ENCODE results near the gene SAC3D1. TPM values are rescaled to one million over a fixed set of nuclear protein-coding genes. Genes with fewer than 3 reads are reported as not detected.

SAC3D1 gene
- total and polyA plus RNA-seq, 2 of the 8 experiments (the other 6 are each of a cell fraction or from before 2014, with no cell fraction given): 19.4 to 25.8 TPM

DNA sequence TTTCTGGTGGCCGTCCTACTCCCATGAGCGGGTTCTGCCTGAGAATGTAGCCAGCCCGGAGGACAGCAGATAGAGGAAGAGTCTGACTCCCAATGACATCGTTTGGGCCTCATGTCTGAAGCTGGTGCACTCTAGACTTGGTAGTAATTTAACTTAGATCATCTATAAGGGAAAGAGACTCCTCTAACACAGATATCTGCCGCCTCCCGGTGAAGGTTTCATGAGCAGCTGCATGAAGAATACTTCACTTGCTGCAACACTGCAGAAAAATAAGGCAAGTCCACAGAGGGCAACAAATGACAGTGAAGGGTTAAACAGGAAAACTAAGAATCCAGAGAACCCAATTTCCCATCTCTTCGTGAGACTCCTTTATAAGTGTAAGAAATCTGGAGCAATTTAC is 33.0 kb upstream of the SAC3D1 start (continued):
- TF ChIP-seq ZNF274 (IDR thresholded peaks at IDR 0.05; ENCODE audit: borderline replicate concordance, extremely low read depth, low read length) (no peak), CBX5 (IDR thresholded peaks at IDR 0.05; ENCODE audit: low read depth, low read length) (no peak), TAF1 (IDR thresholded peaks at IDR 0.05; ENCODE audit: low read depth, low read length) (no peak), TEAD4 (IDR thresholded peaks at IDR 0.05; ENCODE audit: low read depth, low read length) (no peak), CHD1 (IDR thresholded peaks at IDR 0.05; ENCODE audit: low read depth, low read length) (no peak)
